Transverse colon (tissue), 3 donors: ENCODE results near the gene ZPBP2.

Experiments used
- CTCF ChIP-seq, 5 experiments: fragments of 200-600 bp in 3 of 5; fragments of 450-650 bp in 2 of 5; sonication (generic) in 3 of 5; IDR thresholded peaks; 1 replicate in 2 of 5; 2 replicates in 3 of 5; pipeline ENCODE4 v1.5.1; 2016 to 2017; ENCODE audit warnings: antibody characterized with exemption in 5 of 5, inconsistent platforms in 3 of 5, mild to moderate bottlenecking in 2 of 5, moderate library complexity in 1 of 5
- EP300 ChIP-seq: sonication (generic); formaldehyde crosslinking; IDR thresholded peaks from one replicate; pipeline ENCODE4 v1.6.1; 2017; ENCODE audit warnings: antibody characterized with exemption, low read depth

- peak in 1 of 5 experiments; percentile 15 for TF ChIP-seq CTCF (IDR thresholded peaks at IDR 0.05)
- TF ChIP-seq EP300 = no peak
These were observed 3.9 kb upstream of the ZPBP2 start, which contains the start of gene IKZF3 for GRCh38 chr17:39863918-39864746.
